Fibroblast of the aortic adventitia (primary cell): ENCODE data around the gene GFPT2. TPM values are rescaled to one million over a fixed set of nuclear protein-coding genes. Genes with fewer than 3 reads are reported as not detected.

Experiments
- DNase-seq: peaks from one replicate; pipeline ENCODE4 v3.0.0-alpha.2; 2010; ENCODE audit warnings: low read depth
- H3K4me3 ChIP-seq: 2 replicates; pipeline ENCODE4 v1.5.1; 2011; ENCODE audit warnings: low read depth, mild to moderate bottlenecking, control low read depth, low read length, moderate library complexity
- CTCF ChIP-seq: IDR thresholded peaks from 2 replicates; pipeline ENCODE4 v1.5.1; 2011; ENCODE audit warnings: mild to moderate bottlenecking, low read length, control low read depth, inconsistent platforms; ENCODE audit not compliant: insufficient read depth
- total RNA-seq: library from RNA; depleted of rRNA; stranded (reverse); fragments of >200 nt; gene quantifications from 2 replicates; pipeline ENCODE4 v1.2.3, GENCODE V29; 2012; ENCODE audit warnings: low replicate concordance

GFPT2 gene
- total RNA-seq, 1 donor = 69.8 TPM

DNA sequence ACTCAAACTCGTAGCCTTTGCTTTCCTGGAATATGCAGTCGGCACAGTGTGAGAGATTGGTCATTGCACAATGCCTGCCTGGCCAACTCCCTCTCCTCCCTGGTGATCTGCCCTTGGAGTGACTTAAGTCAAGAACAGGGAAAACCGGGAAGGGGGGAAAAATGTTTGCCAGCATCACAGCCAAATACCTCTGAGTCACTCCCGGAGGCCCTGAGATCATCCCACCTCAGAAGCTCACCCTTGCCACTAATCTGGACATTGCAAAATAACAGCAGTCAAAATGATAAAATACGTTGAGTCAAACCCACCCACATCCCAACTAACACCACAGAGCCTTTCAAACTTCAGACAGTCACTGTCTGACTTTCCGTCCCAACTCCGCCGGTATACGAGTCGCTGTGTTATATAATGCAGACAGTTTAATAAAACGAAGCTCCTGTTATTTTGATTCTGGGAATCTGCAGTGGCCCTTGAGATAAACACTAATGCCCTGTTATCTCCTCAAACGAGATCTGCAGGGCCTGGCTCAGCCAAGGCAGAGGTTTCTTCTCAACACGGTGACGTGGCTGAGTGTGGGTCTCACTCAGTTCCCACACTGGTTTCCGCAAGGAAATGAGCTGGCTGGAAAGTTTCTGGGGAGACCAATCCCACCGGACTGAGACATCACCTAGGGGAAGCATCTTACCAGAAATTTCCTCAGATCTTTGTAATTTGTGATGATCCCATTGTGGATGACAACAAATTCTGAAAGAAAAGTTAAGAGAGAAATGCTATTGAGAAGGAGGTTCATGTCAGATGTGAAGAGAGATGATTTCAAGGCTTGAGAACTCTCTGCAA lies 22.1 kb downstream of the GFPT2 start:
- H3K4me3 ChIP-seq = no peak overlapping the region
- DNase-seq = peak; percentile 100
- TF ChIP-seq CTCF = no peak

GRCh38 chr5:180330270-180330648 lies 22.9 kb downstream of the GFPT2 start:
- no peak for TF ChIP-seq CTCF
- no peak overlapping the region for H3K4me3 ChIP-seq
- DNase-seq = no peak

GRCh38 chr5:180329606-180330269 lies 23.4 kb downstream of the GFPT2 start:
- no peak for DNase-seq
- H3K4me3 ChIP-seq = no peak overlapping the region
- TF ChIP-seq CTCF = no peak

DNA sequence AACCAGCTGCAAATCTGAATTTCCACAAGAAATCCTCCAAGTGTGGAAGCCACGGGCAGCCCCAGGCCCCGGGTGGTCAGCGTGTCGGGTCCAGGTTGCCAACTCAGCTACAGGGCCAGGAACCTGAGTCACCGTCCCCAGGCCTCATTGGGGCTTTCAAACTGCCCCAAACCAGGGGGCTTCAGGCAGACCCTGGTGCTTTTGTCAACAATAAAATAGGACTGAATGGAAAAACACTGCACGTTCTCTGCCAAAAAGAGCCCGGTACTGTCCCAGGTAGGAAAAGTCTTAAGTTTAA lies 24.0 kb downstream of the GFPT2 start:
- TF ChIP-seq CTCF = no peak
- DNase-seq = no peak
- H3K4me3 ChIP-seq = no peak overlapping the region

DNA sequence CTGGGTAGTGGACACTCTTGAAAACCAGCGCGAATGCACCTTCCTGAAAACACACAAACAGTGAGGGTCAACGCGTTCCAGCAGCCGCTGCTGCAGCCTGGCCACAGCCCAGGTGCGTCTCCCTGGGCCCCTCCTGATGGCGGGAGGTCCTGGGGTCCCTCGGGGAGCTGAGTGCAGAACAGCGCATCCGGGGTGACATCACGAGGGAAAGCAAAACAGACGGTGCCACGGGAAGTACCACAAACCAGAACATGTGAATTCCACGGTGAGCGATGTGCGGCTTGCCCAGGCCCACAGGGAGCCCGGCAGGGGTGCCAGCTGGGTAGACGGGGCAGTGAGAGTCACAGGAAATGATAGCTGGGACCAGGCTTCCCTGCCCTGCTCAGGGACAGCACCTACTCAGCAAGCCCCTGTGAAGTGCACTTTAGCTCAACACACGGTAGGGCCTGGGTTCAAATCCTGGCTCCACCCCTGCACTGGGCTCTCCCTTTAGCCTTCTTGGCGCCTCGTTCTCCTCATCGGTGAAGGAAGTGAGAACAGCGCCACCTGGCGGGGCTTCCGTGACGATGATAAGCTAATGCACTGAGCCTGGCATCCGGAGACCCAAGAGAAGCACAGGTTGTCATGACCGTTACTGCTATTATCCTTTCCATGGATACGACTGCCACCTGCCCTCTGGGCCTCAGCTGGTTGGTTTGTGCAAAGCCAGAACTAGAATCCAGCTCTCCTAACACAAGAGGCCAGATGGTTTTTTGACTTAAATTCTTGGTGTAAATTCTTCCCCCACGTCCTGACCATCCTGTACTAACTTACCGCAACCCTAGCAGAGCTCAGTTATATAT lies 24.6 kb downstream of the GFPT2 start:
- TF ChIP-seq CTCF = peak; percentile 71
- no peak overlapping the region for H3K4me3 ChIP-seq
- DNase-seq = peak; percentile 71

- TF ChIP-seq CTCF = no peak
- no peak overlapping the region for H3K4me3 ChIP-seq
- DNase-seq = no peak
These were observed 26.1 kb downstream of the GFPT2 start for GRCh38 chr5:180326989-180327565.
